Thymus (tissue), 11 donors: ENCODE measurements around the gene DDAH1. TPM values are rescaled to one million over a fixed set of nuclear protein-coding genes. Genes with fewer than 3 reads are reported as not detected.

Experiments
- DNase-seq, 9 donors: peaks; one replicate each; pipeline ENCODE4 v3.0.0-alpha.2; 2013; ENCODE audit warnings: low spot score in 9 of 9, low read depth in 6 of 9, missing footprints in 1 of 9
- H3K27ac ChIP-seq, 2 donors: one replicate each; pipeline ENCODE4 v1.5.1; 2013; ENCODE audit warnings: control low read depth in 1 of 2, low read depth in 1 of 2, low read length in 1 of 2, mild to moderate bottlenecking in 1 of 2, moderate library complexity in 1 of 2
- H3K27me3 ChIP-seq, 2 donors: one replicate each; pipeline ENCODE4 v1.5.1; 2013; ENCODE audit warnings: low read length in 1 of 2; ENCODE audit not compliant: control insufficient read depth in 2 of 2, insufficient read depth in 1 of 2
- H3K36me3 ChIP-seq, 2 donors: one replicate each; pipeline ENCODE4 v1.5.1; 2013; ENCODE audit warnings: low read length in 1 of 2, mild to moderate bottlenecking in 1 of 2, moderate library complexity in 1 of 2; ENCODE audit not compliant: control insufficient read depth in 2 of 2, insufficient read depth in 2 of 2
- H3K4me1 ChIP-seq, 2 donors: one replicate each; pipeline ENCODE4 v1.5.1; 2013; ENCODE audit warnings: low read length in 2 of 2; ENCODE audit not compliant: control insufficient read depth in 2 of 2, insufficient read depth in 2 of 2
- H3K4me3 ChIP-seq, 2 donors: one replicate each; pipeline ENCODE4 v1.5.1; 2013; ENCODE audit warnings: low read length in 2 of 2, control low read depth in 1 of 2, mild to moderate bottlenecking in 1 of 2
- H3K9me3 ChIP-seq, 2 donors: one replicate each; pipeline ENCODE4 v1.5.1; 2013; ENCODE audit warnings: low read length in 1 of 2, mild to moderate bottlenecking in 1 of 2; ENCODE audit not compliant: control insufficient read depth in 2 of 2, insufficient read depth in 1 of 2
- WGBS: extraction: QIAGEN DNeasy Blood & Tissue Kit; methylation state at CpG from one replicate; pipeline ENCODE4 v1.1.7; 2013; 5-methylcytosine and 5-hydroxymethylcytosine counted together
- polyA plus RNA-seq: library from polyadenylated mRNA; stranded (reverse); fragments of 200-250 nt; gene quantifications from one replicate; pipeline ENCODE4 v1.2.3, GENCODE V29; 2013
- total RNA-seq: library from RNA; stranded (reverse); fragments of 120-200 nt; gene quantifications from one replicate; pipeline ENCODE4 v1.2.4, GENCODE V29; 2013
- donor health status: healthy.

Gene DDAH1
- total and polyA plus RNA-seq, 2 donors, result 0.99 to 2.4 TPM

DNA sequence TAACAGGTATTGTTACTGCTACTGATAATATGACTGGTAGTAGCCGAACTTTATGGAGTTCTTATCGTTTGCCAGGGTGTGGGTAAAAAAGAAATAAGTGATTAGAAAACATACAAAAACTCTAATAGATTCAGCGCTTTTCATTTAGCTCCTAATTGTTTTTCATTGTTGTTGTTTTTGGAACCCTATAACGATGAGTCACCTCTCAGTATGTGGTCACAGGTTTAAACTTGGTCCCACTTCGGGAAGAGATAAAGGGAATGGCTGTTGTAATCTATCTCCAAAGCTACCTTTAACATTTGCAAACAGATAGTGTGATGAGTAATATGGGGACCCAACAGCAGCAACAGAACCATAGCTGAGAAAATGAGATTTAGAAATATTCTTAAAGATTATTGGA is 125.9 kb downstream of the DDAH1 start:
- whole genome bisulfite sequencing, result 84% methylated on average over 5 of the region's 5 CpGs
- H3K9me3 ChIP-seq, result no peaks in the 10 kb centered on the region
- no peaks in the 10 kb centered on the region for H3K4me1 ChIP-seq
- no peaks in the 10 kb centered on the region for H3K36me3 ChIP-seq
- no peaks in the 10 kb centered on the region for H3K27me3 ChIP-seq
- H3K4me3 ChIP-seq, result no peak overlapping the region
- DNase-seq, result no peak
- no peak overlapping the region for H3K27ac ChIP-seq

DNA sequence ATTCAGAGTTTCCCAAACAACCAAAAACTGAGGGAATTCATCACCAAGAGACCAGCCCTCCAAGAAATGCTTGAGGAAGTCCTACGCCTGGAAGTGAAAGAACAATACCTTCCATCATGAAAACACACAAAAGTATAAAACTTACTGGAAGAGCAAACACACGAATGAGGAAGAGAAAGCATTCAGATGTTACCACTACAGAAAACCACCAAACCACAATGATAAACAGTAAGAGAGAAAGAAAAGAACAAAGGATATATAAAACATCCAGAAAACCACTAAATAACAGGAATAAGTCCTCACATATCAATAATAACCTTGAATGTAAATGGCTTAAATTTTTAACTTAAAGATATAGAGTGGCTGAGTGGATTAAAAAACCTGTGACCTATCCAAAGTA is 130.0 kb downstream of the DDAH1 start:
- no peaks in the 10 kb centered on the region for H3K4me1 ChIP-seq
- H3K27me3 ChIP-seq, result no peaks in the 10 kb centered on the region
- H3K9me3 ChIP-seq, result peaks cover 0 to 6% of the 10 kb centered on the region in 2 donors
- WGBS, result 7% methylated on average over 2 of the region's 2 CpGs
- no peak overlapping the region for H3K4me3 ChIP-seq
- DNase-seq, result peak in 1 of 9 donors; percentile 20
- no peaks in the 10 kb centered on the region for H3K36me3 ChIP-seq
- no peak overlapping the region for H3K27ac ChIP-seq

DNA sequence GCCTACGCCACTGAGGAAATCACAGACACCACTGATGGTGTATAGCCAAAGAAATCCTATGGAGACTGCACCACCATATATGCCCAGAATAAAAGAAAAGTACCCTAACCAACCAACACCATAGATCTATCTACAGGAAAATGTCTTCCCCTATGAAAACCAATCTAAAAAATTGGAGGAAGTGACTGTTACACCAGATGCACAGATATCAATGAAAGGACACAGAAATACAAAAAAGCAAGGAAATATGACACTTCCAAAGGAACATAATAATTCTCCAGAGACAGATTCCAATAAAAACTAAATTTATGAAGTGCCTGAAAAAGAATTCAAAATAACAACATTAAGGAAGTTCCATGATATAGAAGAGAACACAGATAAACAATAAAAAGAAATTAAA is 131.8 kb downstream of the DDAH1 start:
- WGBS, result 96% methylated on average over 1 of the region's 1 CpG
- peaks cover 0 to 6% of the 10 kb centered on the region in 2 donors for H3K9me3 ChIP-seq
- H3K36me3 ChIP-seq, result no peaks in the 10 kb centered on the region
- no peak overlapping the region for H3K4me3 ChIP-seq
- H3K27ac ChIP-seq, result no peak overlapping the region
- no peaks in the 10 kb centered on the region for H3K4me1 ChIP-seq
- no peak for DNase-seq
- no peaks in the 10 kb centered on the region for H3K27me3 ChIP-seq

DNA sequence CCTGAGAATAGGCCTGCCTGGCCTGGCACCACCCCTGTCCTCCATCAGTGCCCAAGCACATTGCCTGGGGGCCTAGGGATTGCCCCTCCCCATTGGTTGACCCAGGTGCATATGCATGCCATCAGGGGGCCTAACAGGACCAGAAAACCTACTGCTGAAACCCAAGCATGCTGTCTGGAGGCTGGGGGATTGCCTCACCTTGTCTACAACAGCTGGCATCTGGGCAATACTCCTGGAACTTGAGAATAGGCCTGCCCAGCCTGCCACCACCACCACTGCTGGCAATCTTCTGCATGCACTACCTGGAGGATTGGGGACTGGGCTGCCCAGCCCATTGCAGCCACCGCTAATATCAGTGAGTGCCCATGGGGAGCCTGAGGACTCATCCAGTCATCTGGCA is 132.4 kb downstream of the DDAH1 start:
- Histone ChIP-seq H3K36me3 (no peaks in the 10 kb centered on the region), H3K4me1 (no peaks in the 10 kb centered on the region), H3K4me3 (no peak overlapping the region), H3K27me3 (no peaks in the 10 kb centered on the region), H3K9me3 (peaks cover 0 to 6% of the 10 kb centered on the region in 2 donors), H3K27ac (no peak overlapping the region)
- no peak for DNase-seq
- 98% methylated on average over 1 of the region's 1 CpG for WGBS

DNA sequence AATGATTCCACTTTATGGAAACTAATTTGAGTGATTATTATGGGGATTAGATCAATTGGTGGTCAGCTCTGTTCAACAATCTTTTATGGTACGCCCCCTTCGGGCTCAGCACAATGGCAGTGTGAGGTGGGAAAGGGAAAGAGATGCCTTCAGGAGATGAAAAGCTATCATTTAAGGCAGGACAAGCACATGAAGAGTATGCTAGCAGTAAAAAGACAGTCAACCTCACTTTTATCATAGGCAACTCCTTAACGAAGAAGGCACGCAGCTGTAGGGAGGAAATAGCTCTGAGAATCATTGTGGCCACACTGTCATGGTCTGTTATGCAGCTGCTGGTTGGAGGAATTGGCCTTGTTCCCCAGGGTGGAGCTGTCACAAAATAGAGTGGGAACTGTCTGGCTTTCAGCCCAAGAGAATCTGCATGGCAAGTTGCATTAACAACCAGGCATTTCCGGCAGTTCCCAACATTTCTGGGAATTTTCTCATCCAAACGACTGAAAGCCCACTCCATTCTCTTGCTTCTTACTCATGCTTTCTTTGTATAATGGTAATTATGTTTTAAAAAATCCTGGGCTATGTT is 134.2 kb downstream of the DDAH1 start:
- H3K27me3 ChIP-seq, result no peaks in the 10 kb centered on the region
- no peak overlapping the region for H3K27ac ChIP-seq
- DNase-seq, result peak in 1 of 9 donors; percentile 13
- H3K4me1 ChIP-seq, result no peaks in the 10 kb centered on the region
- WGBS, result 60% methylated on average over 6 of the region's 6 CpGs
- H3K36me3 ChIP-seq, result no peaks in the 10 kb centered on the region
- peaks cover 0 to 6% of the 10 kb centered on the region in 2 donors for H3K9me3 ChIP-seq
- no peak overlapping the region for H3K4me3 ChIP-seq

DNA sequence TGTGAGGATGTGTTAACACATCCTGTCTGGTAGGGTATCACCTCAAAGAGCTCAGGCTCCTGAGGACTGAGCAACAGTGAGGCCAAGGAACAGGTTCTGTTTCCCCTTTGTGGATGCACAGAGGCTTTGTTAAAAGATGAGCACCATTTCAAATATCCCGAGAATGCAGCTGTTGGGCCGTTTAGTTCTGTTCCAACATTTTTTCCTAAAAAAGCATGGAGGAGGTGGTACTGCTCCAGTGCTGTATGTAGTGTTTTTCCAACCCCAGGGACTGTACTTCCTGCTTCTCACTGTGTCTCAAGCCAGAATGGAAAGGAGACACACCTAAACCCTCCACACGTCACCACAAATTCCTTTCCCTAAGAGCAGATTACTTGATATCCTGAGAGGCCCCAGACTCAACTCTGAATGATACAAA is 134.7 kb downstream of the DDAH1 start:
- Histone ChIP-seq H3K36me3 (no peaks in the 10 kb centered on the region), H3K27me3 (no peaks in the 10 kb centered on the region), H3K4me1 (no peaks in the 10 kb centered on the region), H3K9me3 (peaks cover 0 to 6% of the 10 kb centered on the region in 2 donors), H3K4me3 (no peak overlapping the region), H3K27ac (no peak overlapping the region)
- 92% methylated on average over 3 of the region's 3 CpGs for WGBS
- no peak for DNase-seq

DNA sequence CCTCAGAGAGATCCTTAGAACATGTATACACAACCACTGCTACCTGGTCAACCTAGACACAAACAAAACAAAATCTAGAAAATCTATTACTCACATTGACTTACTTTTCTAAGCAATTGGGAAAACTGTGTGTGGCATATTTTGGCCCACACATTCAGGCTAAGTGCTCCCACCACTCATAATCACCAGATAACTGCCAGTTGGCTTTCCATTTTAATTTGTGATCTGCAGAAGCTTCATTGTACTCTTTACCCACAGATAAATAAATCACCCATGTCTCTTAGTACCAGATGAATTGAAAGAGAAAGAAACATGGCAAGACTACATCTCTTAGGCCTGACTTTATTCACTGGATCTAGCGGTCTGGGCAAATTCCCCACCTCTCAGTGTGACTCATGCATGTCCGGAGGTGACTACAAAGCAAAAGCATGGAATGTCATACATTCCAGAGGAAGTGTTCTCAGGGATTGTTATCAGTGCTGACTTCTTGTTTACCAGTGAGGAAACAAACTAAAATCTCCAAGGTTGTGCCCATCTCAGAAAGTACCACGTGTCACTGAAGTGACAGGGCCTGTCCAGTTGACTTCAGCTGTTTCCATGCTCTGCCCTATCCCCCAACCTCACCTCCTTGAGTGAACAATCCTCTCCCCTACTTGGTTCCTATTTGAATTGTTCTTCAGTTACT is 136.1 kb downstream of the DDAH1 start:
- H3K9me3 ChIP-seq, result peaks cover 0 to 6% of the 10 kb centered on the region in 2 donors
- no peaks in the 10 kb centered on the region for H3K27me3 ChIP-seq
- H3K27ac ChIP-seq, result no peak overlapping the region
- 93% methylated on average over 3 of the region's 3 CpGs for WGBS
- H3K36me3 ChIP-seq, result no peaks in the 10 kb centered on the region
- DNase-seq, result no peak
- H3K4me3 ChIP-seq, result no peak overlapping the region
- H3K4me1 ChIP-seq, result no peaks in the 10 kb centered on the region

DNA sequence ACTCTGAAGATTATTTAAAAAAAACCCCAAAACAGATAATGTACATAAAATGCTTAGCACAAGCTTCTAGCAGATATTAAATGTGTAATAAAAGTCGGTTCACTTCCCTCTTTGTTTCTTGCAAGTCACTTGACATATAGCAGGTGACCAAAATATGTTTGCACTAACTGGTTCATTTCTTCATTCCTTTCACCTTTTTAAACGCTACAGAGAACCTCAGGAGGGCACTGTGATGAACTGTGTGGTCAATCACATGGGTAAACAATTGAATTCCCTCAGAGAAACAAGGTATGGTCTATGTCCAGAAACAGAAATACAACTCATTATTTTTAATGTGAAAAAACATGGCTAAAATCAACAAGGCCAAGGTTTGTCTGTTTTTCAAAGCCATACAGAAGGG is 137.2 kb downstream of the DDAH1 start:
- DNase-seq, result no peak
- no peaks in the 10 kb centered on the region for H3K36me3 ChIP-seq
- H3K9me3 ChIP-seq, result peaks cover 0 to 4% of the 10 kb centered on the region in 2 donors
- no peak overlapping the region for H3K4me3 ChIP-seq
- H3K27ac ChIP-seq, result no peak overlapping the region
- WGBS, result 42% methylated on average over 2 of the region's 2 CpGs
- H3K27me3 ChIP-seq, result no peaks in the 10 kb centered on the region
- no peaks in the 10 kb centered on the region for H3K4me1 ChIP-seq

DNA sequence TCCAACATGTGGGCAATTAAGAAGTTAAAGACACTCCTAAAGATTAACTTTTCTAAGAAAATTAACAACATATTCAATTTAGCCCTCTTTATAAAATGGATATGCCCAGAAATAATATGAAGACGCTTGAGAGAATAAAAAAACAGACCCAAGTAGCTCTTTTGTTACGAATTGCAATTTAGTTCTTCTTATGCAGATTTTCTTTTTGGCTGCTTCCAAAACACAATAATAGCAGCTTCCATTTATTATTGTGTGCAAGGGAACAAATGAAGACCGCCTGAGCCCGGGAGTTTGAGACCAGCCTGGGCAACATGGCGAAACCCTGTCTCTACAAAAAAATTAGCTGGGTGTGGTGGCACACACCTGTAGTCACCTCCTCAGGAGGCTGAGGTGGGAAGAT is 138.1 kb downstream of the DDAH1 start:
- no peaks in the 10 kb centered on the region for H3K36me3 ChIP-seq
- WGBS, result 97% methylated on average over 5 of the region's 5 CpGs
- DNase-seq, result no peak

More for the DNA sequence above, 138.1 kb downstream of the DDAH1 start:
- H3K4me1 ChIP-seq, result no peaks in the 10 kb centered on the region
- no peak overlapping the region for H3K4me3 ChIP-seq
- no peaks in the 10 kb centered on the region for H3K9me3 ChIP-seq
- H3K27ac ChIP-seq, result no peak overlapping the region
- no peaks in the 10 kb centered on the region for H3K27me3 ChIP-seq
